ENCODE measurements around the gene RAET1E.
A peak's percentile ranks its signal among the peaks of the same experiment; 100 is the strongest.
"Not testable (repeated sequence)": the region's sequence is repeated elsewhere in the genome, so short reads cannot be mapped to it uniquely, and the experiment has no call there.

RAET1E gene

DNA sequence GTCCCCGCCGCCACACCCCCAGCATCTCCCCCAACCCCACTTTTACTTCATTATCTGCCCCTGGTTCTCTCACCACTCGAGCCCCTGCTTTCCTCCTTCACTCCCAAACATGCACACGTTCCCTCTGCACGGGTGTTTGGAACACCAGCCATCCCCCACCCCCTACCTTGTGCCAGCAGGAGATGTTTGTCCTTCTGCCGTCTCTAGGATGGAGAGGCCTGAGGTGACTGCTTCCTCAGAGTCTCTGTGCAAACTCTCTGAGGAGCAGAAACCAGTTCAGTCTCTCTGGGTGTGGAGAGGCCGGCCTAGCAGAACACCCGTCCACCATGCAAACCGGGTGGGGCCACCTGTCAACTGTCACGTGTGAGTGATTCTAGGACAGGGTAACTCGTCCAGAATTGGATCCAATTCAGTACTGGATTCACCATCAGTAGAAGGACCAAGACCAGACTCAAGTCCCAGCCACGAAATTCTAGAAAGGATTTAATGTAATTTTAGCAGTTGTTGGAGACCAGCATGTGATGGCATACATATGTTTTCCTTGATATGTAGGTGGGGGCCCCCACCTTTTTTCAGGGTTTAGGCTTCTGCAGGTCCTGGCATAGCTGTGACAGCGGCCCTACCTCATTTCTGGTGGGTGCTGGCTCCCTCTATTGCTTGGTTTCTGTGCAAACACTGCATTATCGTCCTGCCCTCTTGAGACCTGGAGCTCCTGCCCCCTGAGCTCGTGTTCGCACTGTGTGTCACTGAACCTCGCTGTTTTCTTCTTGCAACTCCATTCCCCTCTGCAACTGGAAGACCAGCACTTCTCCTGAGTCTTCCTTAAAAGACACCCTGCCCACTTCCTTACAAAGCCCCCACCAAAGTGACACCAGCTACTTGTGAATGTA, at the start of gene RAET1E:
TSS of gene RAET1E (minus strand) at position 259 of the 890 bp plus-strand sequence. CDS start 7,212 bp downstream, outside the sequence.
- no peak within 1 kb of the TSS for H3K4me3 ChIP-seq (ENCODE audit: low read length)
- TF ChIP-seq ZNF274 (IDR thresholded peaks at IDR 0.05; ENCODE audit: low read depth, low read length), result no peak

DNA sequence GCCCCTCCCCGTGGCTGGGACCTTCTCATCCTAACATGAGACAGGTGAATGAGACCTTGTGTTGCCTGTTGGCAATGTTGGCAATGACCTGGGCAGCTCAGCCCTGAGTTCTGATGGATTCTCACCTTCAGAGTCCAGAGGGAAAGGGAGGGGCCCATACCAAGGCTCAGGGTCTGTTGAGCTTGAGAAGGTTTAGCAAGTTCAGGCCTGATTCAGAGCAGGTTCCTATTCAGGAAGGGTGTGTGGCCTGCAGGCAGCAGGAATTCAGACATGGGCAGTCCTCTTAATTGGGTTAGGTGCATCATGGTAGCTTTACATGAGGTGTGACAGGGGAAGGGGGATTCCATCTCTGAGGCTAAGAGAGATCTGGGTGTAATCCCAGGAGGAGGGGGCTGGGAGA, 49.6 kb upstream of the RAET1E start:
- not testable (repeated sequence) for H3K4me3 ChIP-seq (ENCODE audit: low read length)

GRCh38 chr6:149946631-149947030, 48.7 kb upstream of the RAET1E start:
- not testable (repeated sequence) for H3K4me3 ChIP-seq (ENCODE audit: low read length)

DNA sequence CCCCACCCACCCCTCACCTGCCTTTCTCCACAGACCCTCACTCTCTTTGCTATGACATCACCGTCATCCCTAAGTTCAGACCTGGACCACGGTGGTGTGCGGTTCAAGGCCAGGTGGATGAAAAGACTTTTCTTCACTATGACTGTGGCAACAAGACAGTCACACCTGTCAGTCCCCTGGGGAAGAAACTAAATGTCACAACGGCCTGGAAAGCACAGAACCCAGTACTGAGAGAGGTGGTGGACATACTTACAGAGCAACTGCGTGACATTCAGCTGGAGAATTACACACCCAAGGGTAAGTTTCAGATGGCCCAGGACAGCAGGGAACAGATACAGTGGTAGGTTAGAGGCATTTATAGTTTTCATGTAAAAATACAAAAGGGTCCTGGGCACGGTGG, 47.4 kb upstream of the RAET1E start:
- not testable (repeated sequence) for H3K4me3 ChIP-seq (ENCODE audit: low read length)

DNA sequence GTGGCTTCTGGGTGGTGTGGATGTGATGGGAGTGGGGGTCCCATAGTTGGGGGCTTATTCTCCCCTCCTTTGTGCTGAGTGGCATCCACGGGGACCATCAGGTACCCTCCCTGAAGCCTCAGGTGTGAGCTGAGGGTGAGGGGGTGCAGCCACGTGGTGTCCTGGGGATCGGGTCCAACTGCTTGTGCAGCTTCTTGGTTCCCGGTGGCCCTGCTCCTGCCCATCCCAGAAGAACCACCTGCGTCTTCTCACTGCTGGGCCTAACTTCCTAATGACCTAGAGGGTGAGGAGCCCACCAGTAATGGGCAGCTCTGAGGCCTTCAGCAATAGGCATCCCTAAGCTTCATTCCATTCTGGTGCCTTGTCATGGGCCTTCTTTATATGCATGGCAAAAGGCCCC, 45.4 kb upstream of the RAET1E start:
- not testable (repeated sequence) for H3K4me3 ChIP-seq (ENCODE audit: low read length)

- TF ChIP-seq ZNF274 (IDR thresholded peaks at IDR 0.05; ENCODE audit: low read depth, low read length), result no peak
- H3K4me3 ChIP-seq (ENCODE audit: low read length), result no peak overlapping the region
These were observed 44.5 kb upstream of the RAET1E start for GRCh38 chr6:149942461-149942829.

DNA sequence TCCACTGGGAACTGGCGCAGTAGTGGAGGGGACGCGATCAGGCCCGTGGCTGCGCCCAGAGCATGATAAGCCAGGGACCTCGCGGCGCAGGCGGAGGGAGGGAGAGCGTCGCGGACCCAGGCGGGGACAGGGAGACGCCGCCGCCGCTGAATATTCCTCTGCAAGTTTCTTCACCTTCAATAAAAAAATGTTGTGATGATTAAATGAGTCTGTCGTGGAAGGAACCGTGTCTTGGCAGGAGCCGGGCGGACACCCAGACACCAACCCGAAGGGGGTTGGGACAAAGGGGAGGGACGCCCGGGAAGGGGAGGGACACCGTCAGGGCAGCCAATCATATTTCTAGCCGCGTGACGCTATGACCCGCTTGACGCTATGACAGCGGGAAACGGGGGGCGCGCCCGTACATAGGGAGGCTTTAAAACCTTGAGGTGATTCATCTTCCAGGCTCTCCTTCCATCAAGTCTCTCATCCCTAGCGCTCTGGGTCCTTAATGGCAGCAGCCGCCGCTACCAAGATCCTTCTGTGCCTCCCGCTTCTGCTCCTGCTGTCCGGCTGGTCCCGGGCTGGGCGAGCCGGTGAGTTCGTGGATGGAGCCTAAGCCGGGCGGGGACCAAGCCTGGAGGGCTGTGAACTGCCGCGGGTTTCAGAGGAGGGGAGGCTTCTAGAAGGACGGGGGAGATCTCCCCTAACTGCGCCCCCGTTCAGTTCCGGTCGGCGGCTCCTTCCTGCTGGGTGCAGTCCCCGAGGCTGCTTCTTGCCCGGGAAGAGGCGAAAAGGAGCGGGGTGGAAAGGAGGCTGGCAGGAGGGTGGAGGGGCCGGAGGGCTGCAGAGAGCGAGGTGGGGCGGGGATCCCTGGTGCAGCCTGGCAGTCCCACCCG, 43.9 kb upstream of the RAET1E start, which contains the start of gene ULBP2:
TSS of gene ULBP2 (plus strand) at position 432 of the 878 bp plus-strand sequence. CDS start at position 491, 59 bp downstream.
- H3K4me3 ChIP-seq (ENCODE audit: low read length), result peak within 1 kb of the TSS; percentile 9
- no peak for TF ChIP-seq ZNF274 (IDR thresholded peaks at IDR 0.05; ENCODE audit: low read depth, low read length)

- TF ChIP-seq ZNF274 (IDR thresholded peaks at IDR 0.05; ENCODE audit: low read depth, low read length), result no peak
- H3K4me3 ChIP-seq (ENCODE audit: low read length), result no peak overlapping the region
These were observed 42.7 kb upstream of the RAET1E start for GRCh38 chr6:149940672-149940982.

DNA sequence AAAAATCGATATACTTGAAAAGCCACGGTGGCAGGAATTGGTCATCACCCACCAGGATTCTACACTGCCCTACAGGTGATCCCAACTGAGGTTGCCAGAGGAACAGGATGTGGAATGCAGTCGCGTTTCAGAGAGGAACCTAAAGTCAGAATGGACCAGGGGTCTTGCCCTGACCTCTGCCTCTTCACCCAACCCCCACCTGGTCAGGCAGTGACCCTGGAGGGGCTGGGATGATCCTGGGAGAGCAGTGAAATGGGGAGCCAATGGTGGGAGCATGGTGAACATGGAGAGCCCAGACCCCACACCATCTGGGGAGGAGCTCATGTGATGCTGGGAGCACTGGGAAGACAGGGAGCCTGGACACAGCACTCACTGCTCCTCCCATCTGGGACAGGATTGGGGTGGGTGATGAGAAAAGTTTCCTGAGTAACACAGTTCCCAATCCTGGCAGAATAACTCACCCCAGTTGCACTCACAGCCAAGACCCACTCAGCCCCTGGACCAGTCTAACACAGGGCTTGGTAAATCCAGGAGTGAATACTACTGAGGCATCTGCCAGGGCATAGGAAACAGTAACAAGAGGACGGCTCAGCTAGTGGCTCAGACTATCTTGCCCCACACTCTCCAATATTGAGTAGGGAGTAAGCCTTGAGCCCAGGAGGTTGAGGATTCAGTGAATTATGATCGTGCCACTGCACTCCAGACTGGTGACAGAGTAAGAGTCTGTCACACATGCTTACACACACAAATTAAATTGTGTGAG, 42.2 kb upstream of the RAET1E start:
- H3K4me3 ChIP-seq (ENCODE audit: low read length), result no peak overlapping the region
- TF ChIP-seq ZNF274 (IDR thresholded peaks at IDR 0.05; ENCODE audit: low read depth, low read length), result no peak

- TF ChIP-seq ZNF274 (IDR thresholded peaks at IDR 0.05; ENCODE audit: low read depth, low read length), result no peak
- no peak overlapping the region; the same call in 1 of the 2 replicates for H3K4me3 ChIP-seq (ENCODE audit: low read length)
These were observed 41.4 kb upstream of the RAET1E start for GRCh38 chr6:149939356-149939648.

- no peak overlapping the region; the same call in 1 of the 2 replicates for H3K4me3 ChIP-seq (ENCODE audit: low read length)
- no peak for TF ChIP-seq ZNF274 (IDR thresholded peaks at IDR 0.05; ENCODE audit: low read depth, low read length)
These were observed 40.9 kb upstream of the RAET1E start for GRCh38 chr6:149938571-149939355.

DNA sequence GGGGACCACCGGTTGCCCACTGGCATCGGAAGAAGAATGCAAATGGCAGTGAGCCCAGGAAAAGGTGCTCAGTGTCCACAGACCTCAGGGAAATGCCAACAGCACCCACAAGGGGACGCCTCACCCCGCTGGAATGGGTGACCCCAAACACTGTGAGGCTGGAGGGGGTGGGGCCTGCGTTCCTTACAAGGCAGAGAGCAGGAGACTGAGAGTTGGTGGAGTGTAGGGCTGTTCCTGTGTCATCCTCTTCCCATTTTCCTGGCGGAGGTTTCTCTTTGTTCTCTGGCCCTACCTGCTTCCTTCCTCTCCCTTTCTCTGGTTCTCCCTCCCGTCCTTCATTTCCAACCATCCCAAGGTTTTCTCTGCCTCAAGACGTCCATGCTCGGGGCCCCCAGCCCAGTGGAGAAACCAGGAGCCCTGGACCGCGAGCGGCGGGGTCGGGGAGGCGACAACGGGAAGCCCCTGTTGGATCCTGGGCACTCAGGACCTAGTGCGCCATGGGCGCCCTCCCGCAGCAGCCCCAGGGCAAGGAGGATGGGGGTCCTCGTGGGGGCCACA, 40.2 kb upstream of the RAET1E start:
- H3K4me3 ChIP-seq (ENCODE audit: low read length), result not testable (repeated sequence)

- no peak overlapping the region for H3K4me3 ChIP-seq (ENCODE audit: low read length)
- no peak for TF ChIP-seq ZNF274 (IDR thresholded peaks at IDR 0.05; ENCODE audit: low read depth, low read length)
These were observed 38.8 kb upstream of the RAET1E start for GRCh38 chr6:149936743-149937142.

GRCh38 chr6:149935668-149936067, 37.8 kb upstream of the RAET1E start:
- no peak overlapping the region for H3K4me3 ChIP-seq (ENCODE audit: low read length)

More at GRCh38 chr6:149935668-149936067, 37.8 kb upstream of the RAET1E start:
- no peak for TF ChIP-seq ZNF274 (IDR thresholded peaks at IDR 0.05; ENCODE audit: low read depth, low read length)

Measured in GM08714 (cell line).